Gastroesophageal sphincter (tissue), 4 donors: ENCODE data around the gene NEK10. TPM values are rescaled to one million over a fixed set of nuclear protein-coding genes. Genes with fewer than 3 reads are reported as not detected.
A peak's percentile ranks its signal among the peaks of the same experiment; 100 is the strongest.
"Not testable (repeated sequence)": the region's sequence is repeated elsewhere in the genome, so short reads cannot be mapped to it uniquely, and the experiment has no call there.

Source experiments
- ATAC-seq: fragments of 150-250 bp; one replicate; pipeline ENCODE4 v1.9.1; 2016; ENCODE audit warnings: mild to moderate bottlenecking, moderate library complexity
- H3K27ac ChIP-seq, 4 donors: fragments of 200-600 bp; sonication (generic) in 3 of 4; 1 replicate in 3 of 4; 2 replicates in 1 of 4; pipeline ENCODE4 v1.5.1; 2016 to 2019
- H3K27me3 ChIP-seq: fragments of 200-600 bp; sonication (generic); one replicate; pipeline ENCODE4 v1.5.1; 2019
- H3K36me3 ChIP-seq, 2 donors: fragments of 200-600 bp; sonication (generic); one replicate each; pipeline ENCODE4 v1.5.1; 2019; ENCODE audit warnings: control low read depth in 1 of 2
- H3K4me1 ChIP-seq, 3 donors: fragments of 200-600 bp; sonication (generic); 1 replicate in 2 of 3; 2 replicates in 1 of 3; pipeline ENCODE4 v1.5.1; 2016 to 2019; ENCODE audit warnings: control low read depth in 2 of 3
- H3K4me3 ChIP-seq, 2 donors: fragments of 200-600 bp; sonication (generic); one replicate each; pipeline ENCODE4 v1.5.1; 2019; ENCODE audit warnings: mild to moderate bottlenecking in 1 of 2, moderate library complexity in 1 of 2
- H3K9me3 ChIP-seq, 3 donors: fragments of 200-600 bp; sonication (generic); one replicate each; pipeline ENCODE4 v1.5.1; 2017 to 2019; ENCODE audit warnings: control low read depth in 2 of 3
- CTCF ChIP-seq, 4 experiments: fragments of 200-600 bp in 2 of 4; fragments of 450-650 bp in 2 of 4; sonication (generic) in 1 of 4; IDR thresholded peaks; one replicate each; pipeline ENCODE4 v1.5.1; 2017 to 2019; ENCODE audit warnings: antibody characterized with exemption in 4 of 4, mild to moderate bottlenecking in 2 of 4, moderate library complexity in 2 of 4
- EP300 ChIP-seq: sonication (generic); formaldehyde crosslinking; IDR thresholded peaks from one replicate; pipeline ENCODE4 v1.6.1; 2017; ENCODE audit warnings: antibody characterized with exemption, mild to moderate bottlenecking
- POLR2A ChIP-seq, 2 donors: fragments of 450-650 bp; IDR thresholded peaks; one replicate each; pipeline ENCODE4 v1.6.1; 2017; ENCODE audit warnings: antibody characterized with exemption in 2 of 2, mild to moderate bottlenecking in 2 of 2, moderate library complexity in 1 of 2
- POLR2AphosphoS5 ChIP-seq: sonication (generic); formaldehyde crosslinking; IDR thresholded peaks from one replicate; pipeline ENCODE4 v1.6.1; 2017; ENCODE audit warnings: antibody characterized with exemption
- WGBS, 2 donors: methylation state at CpG; one replicate each; pipeline ENCODE4 v1.1.5; 2018; ENCODE audit warnings: low coverage in 1 of 2; 5-methylcytosine and 5-hydroxymethylcytosine counted together
- total RNA-seq, 4 donors: library from RNA; depleted of rRNA; stranded (reverse); fragments of >200 nt; gene quantifications; one replicate each; pipeline ENCODE4 v1.1.0, GENCODE V29; 2016

Gene NEK10
- 1 to 10 TPM in 3 of 4 donors, under 1 TPM in 1; 0.62 to 2.7 (median 1.5) TPM for total RNA-seq

- no peaks in the 10 kb centered on the region for H3K9me3 ChIP-seq
- TF ChIP-seq CTCF (IDR thresholded peaks at IDR 0.05) (peak in 2 of 4 experiments; percentile 24 to 30), EP300 (no peak), POLR2A (IDR thresholded peaks at IDR 0.05) (no peak), POLR2AphosphoS5 (peak; percentile 27)
- H3K4me1 ChIP-seq, result peaks cover 0 to 13% (median 0%) of the 10 kb centered on the region in 3 donors
- no peaks in the 10 kb centered on the region for H3K27me3 ChIP-seq
- H3K27ac ChIP-seq, result peak within 1 kb of the TSS in 1 of 4 donors; percentile 30
- peak within 1 kb of the TSS; percentile 60 to 64 for H3K4me3 ChIP-seq
- 9% methylated on average over 11 of the region's 48 CpGs for WGBS, 2 donors
- ATAC-seq, result peak; percentile 98
- H3K36me3 ChIP-seq, result no peaks in the 10 kb centered on the region
Measured at GRCh38 chr3:27368831-27369607, at the start of gene NEK10. NEK10 (minus strand) TSS chr3:27369383; CDS start chr3:27352882, 16,501 bp downstream.

GRCh38 chr3:27415202-27415601 is 46.0 kb upstream of the NEK10 start:
- Histone ChIP-seq H3K4me3 (no peak overlapping the region), H3K27ac (no peak overlapping the region), H3K36me3 (peaks cover 5 to 69% of the 10 kb centered on the region in 2 donors), H3K9me3 (no peaks in the 10 kb centered on the region), H3K27me3 (no peaks in the 10 kb centered on the region), H3K4me1 (no peaks in the 10 kb centered on the region)
- ATAC-seq, result no peak
- WGBS, 2 donors, result 78 to 85% methylated on average over 1 of the region's 1 CpG
- no peak for TF ChIP-seq POLR2A (IDR thresholded peaks at IDR 0.05)
- TF ChIP-seq POLR2AphosphoS5, result no peak
- no peak for TF ChIP-seq EP300
- TF ChIP-seq CTCF (IDR thresholded peaks at IDR 0.05), result no peak

GRCh38 chr3:27392950-27393679 is 23.9 kb upstream of the NEK10 start:
- H3K36me3 ChIP-seq, result peaks cover 0 to 61% of the 10 kb centered on the region in 2 donors
- WGBS, 2 donors, result 46 to 57% methylated on average over 3 of the region's 3 CpGs

GRCh38 chr3:27392414-27392813 is 23.2 kb upstream of the NEK10 start:
- not testable (repeated sequence) for H3K4me1 ChIP-seq, ATAC-seq, H3K4me3 ChIP-seq, H3K9me3 ChIP-seq, H3K27me3 ChIP-seq, H3K27ac ChIP-seq
- 74 to 92% methylated on average over 3 to 8 of the region's 10 CpGs for WGBS, 2 donors
- H3K36me3 ChIP-seq, result peaks cover 0 to 57% of the 10 kb centered on the region in 2 donors

More at GRCh38 chr3:27392950-27393679, 23.9 kb upstream of the NEK10 start:
- H3K4me3 ChIP-seq, result no peak overlapping the region
- no peak for ATAC-seq
- no peak overlapping the region for H3K27ac ChIP-seq
- H3K9me3 ChIP-seq, result no peaks in the 10 kb centered on the region
- no peaks in the 10 kb centered on the region for H3K27me3 ChIP-seq
- no peaks in the 10 kb centered on the region for H3K4me1 ChIP-seq
- no peak for TF ChIP-seq CTCF (IDR thresholded peaks at IDR 0.05)
- no peak for TF ChIP-seq POLR2A (IDR thresholded peaks at IDR 0.05)

GRCh38 chr3:27391796-27392195 is 22.6 kb upstream of the NEK10 start:
- TF ChIP-seq POLR2AphosphoS5, result no peak
- TF ChIP-seq POLR2A (IDR thresholded peaks at IDR 0.05), result no peak
- TF ChIP-seq EP300, result no peak
- no peak for TF ChIP-seq CTCF (IDR thresholded peaks at IDR 0.05)

More at GRCh38 chr3:27391796-27392195, 22.6 kb upstream of the NEK10 start:
- 58 to 60% methylated on average over 1 of the region's 1 CpG for WGBS, 2 donors
- H3K27ac ChIP-seq, result no peak overlapping the region
- no peak overlapping the region for H3K4me3 ChIP-seq
- H3K4me1 ChIP-seq, result peaks cover 0 to 7% (median 0%) of the 10 kb centered on the region in 3 donors
- H3K27me3 ChIP-seq, result no peaks in the 10 kb centered on the region
- H3K36me3 ChIP-seq, result peaks cover 0 to 50% of the 10 kb centered on the region in 2 donors
- ATAC-seq, result no peak
- no peaks in the 10 kb centered on the region for H3K9me3 ChIP-seq
